Panc1 (cell line): ENCODE results near the gene NFKB1. TPM values are rescaled to one million over a fixed set of nuclear protein-coding genes. Genes with fewer than 3 reads are reported as not detected.

Source experiments
- ATAC-seq: fragments of 200-7000 bp; cut with Tn5 transposase; 2 replicates; pipeline ENCODE4 v1.9.1; 2020; ENCODE audit warnings: mild to moderate bottlenecking, moderate library complexity
- BruUV-seq: library from RNA; stranded (reverse); fragments of 400-500 nt; replicated peaks from 2 replicates; lab custom pipeline; 2021; lab: Mats Ljungman, UMichigan
- CTCF ChIA-PET: fragments of 300-600 bp; sonication (Branson Sonifier 250); formaldehyde crosslinking; loops from one replicate; lab custom pipeline; 2022; ENCODE audit warnings: antibody characterized with exemption; lab: Charles Lee
- POLR2A ChIA-PET: fragments of 300-600 bp; sonication (Branson Sonifier 250); formaldehyde crosslinking; loops from one replicate; lab custom pipeline; 2022; ENCODE audit warnings: antibody characterized with exemption; lab: Charles Lee
- DNase-seq: peaks from one replicate; pipeline ENCODE4 v3.0.0-alpha.2; 2010; ENCODE audit warnings: low read depth, low spot score
- H3K27ac ChIP-seq: 2 replicates; pipeline ENCODE4 v1.5.1; 2011; ENCODE audit warnings: mild to moderate bottlenecking, low read length, inconsistent platforms
- H3K27me3 ChIP-seq: fragments of 200-500 bp; sonication (Bioruptor generic); 2 replicates; pipeline ENCODE4 v1.6.0; 2014; ENCODE audit warnings: low read length, inconsistent platforms; ENCODE audit not compliant: control insufficient read depth, insufficient read depth
- H3K36me3 ChIP-seq: fragments of 200-500 bp; sonication (Bioruptor generic); 2 replicates; pipeline ENCODE4 v1.5.1; 2014; ENCODE audit warnings: inconsistent platforms, mild to moderate bottlenecking, low read length, moderate library complexity; ENCODE audit not compliant: control insufficient read depth, insufficient read depth
- H3K4me1 ChIP-seq: 2 replicates; pipeline ENCODE4 v1.5.1; 2011; ENCODE audit warnings: inconsistent platforms, mild to moderate bottlenecking, low read length, moderate library complexity; ENCODE audit not compliant: control insufficient read depth, insufficient read depth
- H3K4me3 ChIP-seq, 2 experiments: 2 replicates each; pipeline ENCODE4 v1.5.1; 2011 to 2012; ENCODE audit warnings: low read depth in 2 of 2, low read length in 2 of 2, mild to moderate bottlenecking in 2 of 2, inconsistent platforms in 1 of 2, moderate library complexity in 1 of 2
- H3K9me3 ChIP-seq: fragments of 200-500 bp; sonication (Bioruptor generic); 2 replicates; pipeline ENCODE4 v1.5.1; 2014; ENCODE audit warnings: low read depth, mild to moderate bottlenecking, inconsistent platforms, low read length, moderate library complexity; ENCODE audit not compliant: control insufficient read depth, insufficient read depth
- POLR2AphosphoS5 ChIP-seq: IDR thresholded peaks from 2 replicates; pipeline ENCODE4 v1.6.1; 2012; ENCODE audit warnings: mild to moderate bottlenecking, low read depth, low read length, moderate library complexity
- REST ChIP-seq, 2 experiments: IDR thresholded peaks; 2 replicates each; pipeline ENCODE4 v1.6.1; 2011 to 2012; ENCODE audit warnings: low read depth in 2 of 2, control low read depth in 1 of 2, low read length in 1 of 2, mild to moderate bottlenecking in 1 of 2, moderate library complexity in 1 of 2; ENCODE audit not compliant: insufficient read depth in 1 of 2
- SIN3A ChIP-seq: IDR thresholded peaks from 2 replicates; pipeline ENCODE4 v1.6.1; 2012; ENCODE audit warnings: low read depth, mild to moderate bottlenecking, low read length, moderate library complexity, borderline replicate concordance; ENCODE audit not compliant: insufficient read depth
- TCF7L2 ChIP-seq: IDR thresholded peaks from 2 replicates; pipeline ENCODE4 v1.6.1; 2011; ENCODE audit warnings: mild to moderate bottlenecking, low read depth, low read length, inconsistent platforms
- in situ Hi-C: cut with HindIII; loops from 2 replicates; pipeline ENCODE4 v1.10.0; 2016; ENCODE audit warnings: low sequenced_read_pairs, low pct_unique_long_range_greater_than_20kb
- intact Hi-C: fragments of 100-400 bp; cut with micrococcal nuclease; formaldehyde crosslinking; loops from one replicate; pipeline ENCODE4 v1.10.0; 2022; ENCODE audit not compliant: unreplicated experiment
- total RNA-seq: library from RNA; stranded (reverse); gene quantifications from one replicate; pipeline ENCODE4 v1.2.1, GENCODE V29; 2021; ENCODE audit not compliant: unreplicated experiment
- TF ChIP-seq, protein P1 (sequence below): fragments of 450-650 bp; IDR thresholded peaks from 2 replicates; pipeline ENCODE4 v1.5.1; 2017; ENCODE audit warnings: mild to moderate bottlenecking

The NFKB1 gene
- total RNA-seq, 1 experiment from 2014 or later, result 29.0 TPM

- intact Hi-C loops (loop anchor here (10.0 kb wide), 1 partner anchor 165 kb away; no protein-coding TSS in a partner anchor), in situ Hi-C loops (no loop called here)
- peaks cover 8% of the 10 kb centered on the region for H3K36me3 ChIP-seq
- no peak for ATAC-seq
- H3K9me3 ChIP-seq, result no peaks in the 10 kb centered on the region
- no peak overlapping the region for H3K27ac ChIP-seq
- no TSS peak for BruUV-seq
- no peak overlapping the region for H3K4me3 ChIP-seq
- no peaks in the 10 kb centered on the region for H3K27me3 ChIP-seq
- POLR2A ChIA-PET, result no interaction called here
- TF ChIP-seq, protein P1, sequence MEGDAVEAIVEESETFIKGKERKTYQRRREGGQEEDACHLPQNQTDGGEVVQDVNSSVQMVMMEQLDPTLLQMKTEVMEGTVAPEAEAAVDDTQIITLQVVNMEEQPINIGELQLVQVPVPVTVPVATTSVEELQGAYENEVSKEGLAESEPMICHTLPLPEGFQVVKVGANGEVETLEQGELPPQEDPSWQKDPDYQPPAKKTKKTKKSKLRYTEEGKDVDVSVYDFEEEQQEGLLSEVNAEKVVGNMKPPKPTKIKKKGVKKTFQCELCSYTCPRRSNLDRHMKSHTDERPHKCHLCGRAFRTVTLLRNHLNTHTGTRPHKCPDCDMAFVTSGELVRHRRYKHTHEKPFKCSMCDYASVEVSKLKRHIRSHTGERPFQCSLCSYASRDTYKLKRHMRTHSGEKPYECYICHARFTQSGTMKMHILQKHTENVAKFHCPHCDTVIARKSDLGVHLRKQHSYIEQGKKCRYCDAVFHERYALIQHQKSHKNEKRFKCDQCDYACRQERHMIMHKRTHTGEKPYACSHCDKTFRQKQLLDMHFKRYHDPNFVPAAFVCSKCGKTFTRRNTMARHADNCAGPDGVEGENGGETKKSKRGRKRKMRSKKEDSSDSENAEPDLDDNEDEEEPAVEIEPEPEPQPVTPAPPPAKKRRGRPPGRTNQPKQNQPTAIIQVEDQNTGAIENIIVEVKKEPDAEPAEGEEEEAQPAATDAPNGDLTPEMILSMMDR, result peak; percentile 44
- TF ChIP-seq REST (IDR thresholded peaks at IDR 0.05; ENCODE audit: insufficient read depth in 1 of 2, low read depth in 2 of 2, low read length in 1 of 2), result no peak
- CTCF ChIA-PET, result interaction anchor here (0.6 kb wide), 1 partner anchor 539 kb away, joined by 9 read pairs; no protein-coding TSS in a partner anchor
- H3K4me1 ChIP-seq, result no peaks in the 10 kb centered on the region
- DNase-seq, result no peak
Measured at GRCh38 chr4:102610007-102610406, 108.8 kb downstream of the NFKB1 start.

- BruUV-seq, result no TSS peak
- intact Hi-C loops, result loop anchor here (10.0 kb wide), 1 partner anchor 166 kb away; no protein-coding TSS in a partner anchor
- in situ Hi-C loops, result no loop called here
- Histone ChIP-seq H3K9me3 (no peaks in the 10 kb centered on the region), H3K4me1 (no peaks in the 10 kb centered on the region), H3K4me3 (no peak overlapping the region), H3K36me3 (peaks cover 8% of the 10 kb centered on the region), H3K27me3 (no peaks in the 10 kb centered on the region), H3K27ac (no peak overlapping the region)
- no peak for ATAC-seq
- CTCF ChIA-PET, result no interaction called here
- POLR2A ChIA-PET, result no interaction called here
- no peak for DNase-seq
- TF ChIP-seq REST (IDR thresholded peaks at IDR 0.05; ENCODE audit: insufficient read depth in 1 of 2, low read depth in 2 of 2, low read length in 1 of 2) (no peak), TCF7L2 (no peak), POLR2AphosphoS5 (no peak), SIN3A (no peak)
- TF ChIP-seq, protein P1, result no peak
Measured at GRCh38 chr4:102610476-102610875, 109.3 kb downstream of the NFKB1 start.
